ENCODE results near the gene RPS24.
"Not testable (repeated sequence)": the region's sequence is repeated elsewhere in the genome, so short reads cannot be mapped to it uniquely, and the experiment has no call there.

RPS24 gene

GRCh38 chr10:78058562-78058961, 24.9 kb downstream of the RPS24 start:
- DNase-seq = no peak

GRCh38 chr10:78059906-78060702, 26.4 kb downstream of the RPS24 start:
- no peak for DNase-seq

GRCh38 chr10:78062296-78062695, 28.6 kb downstream of the RPS24 start:
- DNase-seq = no peak

GRCh38 chr10:78063236-78063635, 29.6 kb downstream of the RPS24 start:
- DNase-seq = no peak

- not testable (repeated sequence) for DNase-seq
Observed at GRCh38 chr10:78064919-78065318, 31.3 kb downstream of the RPS24 start.

- DNase-seq = no peak
Observed at GRCh38 chr10:78065611-78066010, 31.9 kb downstream of the RPS24 start.

- no peak for DNase-seq
Observed at GRCh38 chr10:78066012-78066411, 32.3 kb downstream of the RPS24 start.

GRCh38 chr10:78066728-78067430, 33.2 kb downstream of the RPS24 start:
- DNase-seq = peak; percentile 27

- no peak for DNase-seq
Observed at GRCh38 chr10:78069151-78069550, 35.5 kb downstream of the RPS24 start.

GRCh38 chr10:78070064-78070463, 36.4 kb downstream of the RPS24 start:
- not testable (repeated sequence) for DNase-seq

GRCh38 chr10:78070726-78071125, 37.1 kb downstream of the RPS24 start:
- DNase-seq = no peak

GRCh38 chr10:78071140-78071856, 37.6 kb downstream of the RPS24 start:
- DNase-seq = no peak

- no peak for DNase-seq
Observed at GRCh38 chr10:78071857-78072179, 38.2 kb downstream of the RPS24 start.

GRCh38 chr10:78072504-78072903, 38.8 kb downstream of the RPS24 start:
- DNase-seq = no peak

- not testable (repeated sequence) for DNase-seq
Observed at GRCh38 chr10:78075806-78076205, 42.1 kb downstream of the RPS24 start.

- no peak for DNase-seq
Observed at GRCh38 chr10:78078539-78079330, 45.1 kb downstream of the RPS24 start.

GRCh38 chr10:78079411-78079810, 45.7 kb downstream of the RPS24 start:
- DNase-seq = no peak

GRCh38 chr10:78081292-78081691, 47.6 kb downstream of the RPS24 start:
- DNase-seq = no peak

GRCh38 chr10:78082636-78083035, 49.0 kb downstream of the RPS24 start:
- no peak for DNase-seq
